ENCODE data around the gene WDFY2.
"Not testable (repeated sequence)": the region's sequence is repeated elsewhere in the genome, so short reads cannot be mapped to it uniquely, and the experiment has no call there.

WDFY2 gene

DNA sequence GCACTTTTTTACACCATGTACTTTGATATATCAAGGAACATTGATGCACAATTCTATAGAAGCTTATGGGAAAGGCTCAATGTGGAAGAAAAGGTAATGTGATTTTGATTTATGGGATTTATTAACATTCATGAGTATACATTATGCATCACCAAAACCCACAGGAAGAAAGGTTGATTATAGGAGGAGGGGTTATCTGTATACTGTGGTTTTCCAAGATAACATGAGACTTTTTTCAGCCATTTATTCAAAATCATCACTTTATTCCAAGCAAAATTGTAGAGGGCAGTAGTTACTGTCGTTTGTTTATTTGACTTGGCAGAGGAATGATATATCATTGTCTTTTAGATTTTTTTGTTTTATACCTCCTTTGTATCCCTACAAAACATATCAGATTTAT lies 54.9 kb downstream of the WDFY2 start:
- Histone ChIP-seq H3K4me3 (ENCODE audit: low read depth, low read length) (no peak overlapping the region), H3K36me3 (replicated peaks) (no peaks in the 10 kb centered on the region), H3K27me3 (replicated peaks) (no peaks in the 10 kb centered on the region), H3K27ac (no peak overlapping the region)
- TF ChIP-seq, protein P1, sequence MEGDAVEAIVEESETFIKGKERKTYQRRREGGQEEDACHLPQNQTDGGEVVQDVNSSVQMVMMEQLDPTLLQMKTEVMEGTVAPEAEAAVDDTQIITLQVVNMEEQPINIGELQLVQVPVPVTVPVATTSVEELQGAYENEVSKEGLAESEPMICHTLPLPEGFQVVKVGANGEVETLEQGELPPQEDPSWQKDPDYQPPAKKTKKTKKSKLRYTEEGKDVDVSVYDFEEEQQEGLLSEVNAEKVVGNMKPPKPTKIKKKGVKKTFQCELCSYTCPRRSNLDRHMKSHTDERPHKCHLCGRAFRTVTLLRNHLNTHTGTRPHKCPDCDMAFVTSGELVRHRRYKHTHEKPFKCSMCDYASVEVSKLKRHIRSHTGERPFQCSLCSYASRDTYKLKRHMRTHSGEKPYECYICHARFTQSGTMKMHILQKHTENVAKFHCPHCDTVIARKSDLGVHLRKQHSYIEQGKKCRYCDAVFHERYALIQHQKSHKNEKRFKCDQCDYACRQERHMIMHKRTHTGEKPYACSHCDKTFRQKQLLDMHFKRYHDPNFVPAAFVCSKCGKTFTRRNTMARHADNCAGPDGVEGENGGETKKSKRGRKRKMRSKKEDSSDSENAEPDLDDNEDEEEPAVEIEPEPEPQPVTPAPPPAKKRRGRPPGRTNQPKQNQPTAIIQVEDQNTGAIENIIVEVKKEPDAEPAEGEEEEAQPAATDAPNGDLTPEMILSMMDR (IDR thresholded peaks at IDR 0.05; ENCODE audit: low read depth, low read length, missing control alignments): no peak
- no peak for DNase-seq
- in situ Hi-C loops (cut with HindIII; ENCODE audit: low pct_ligation_motif_present, low sequenced_read_pairs): no loop called here

DNA sequence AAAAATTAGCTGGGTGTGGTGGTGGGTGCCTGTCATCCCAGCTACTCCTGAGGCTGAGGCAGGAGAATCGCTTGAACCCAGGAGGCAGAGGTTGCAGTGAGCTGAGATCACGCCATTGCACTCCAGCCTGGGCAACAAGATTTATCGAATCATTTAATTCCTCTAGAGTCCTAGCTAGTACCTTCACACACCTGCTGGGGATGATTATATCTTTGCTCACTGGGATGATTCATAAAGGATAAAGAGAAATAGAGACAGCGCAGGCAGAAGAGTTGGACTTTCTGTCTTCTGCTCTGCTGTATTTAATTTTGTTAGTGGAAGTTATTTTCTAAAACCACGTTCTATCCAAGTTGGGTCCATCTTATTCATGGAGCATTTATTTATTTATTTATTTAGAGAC lies 56.4 kb downstream of the WDFY2 start:
- in situ Hi-C loops (cut with HindIII; ENCODE audit: low pct_ligation_motif_present, low sequenced_read_pairs); H3K27me3 ChIP-seq (replicated peaks); H3K36me3 ChIP-seq (replicated peaks); DNase-seq; H3K4me3 ChIP-seq (ENCODE audit: low read depth, low read length); H3K27ac ChIP-seq: not testable (repeated sequence)

DNA sequence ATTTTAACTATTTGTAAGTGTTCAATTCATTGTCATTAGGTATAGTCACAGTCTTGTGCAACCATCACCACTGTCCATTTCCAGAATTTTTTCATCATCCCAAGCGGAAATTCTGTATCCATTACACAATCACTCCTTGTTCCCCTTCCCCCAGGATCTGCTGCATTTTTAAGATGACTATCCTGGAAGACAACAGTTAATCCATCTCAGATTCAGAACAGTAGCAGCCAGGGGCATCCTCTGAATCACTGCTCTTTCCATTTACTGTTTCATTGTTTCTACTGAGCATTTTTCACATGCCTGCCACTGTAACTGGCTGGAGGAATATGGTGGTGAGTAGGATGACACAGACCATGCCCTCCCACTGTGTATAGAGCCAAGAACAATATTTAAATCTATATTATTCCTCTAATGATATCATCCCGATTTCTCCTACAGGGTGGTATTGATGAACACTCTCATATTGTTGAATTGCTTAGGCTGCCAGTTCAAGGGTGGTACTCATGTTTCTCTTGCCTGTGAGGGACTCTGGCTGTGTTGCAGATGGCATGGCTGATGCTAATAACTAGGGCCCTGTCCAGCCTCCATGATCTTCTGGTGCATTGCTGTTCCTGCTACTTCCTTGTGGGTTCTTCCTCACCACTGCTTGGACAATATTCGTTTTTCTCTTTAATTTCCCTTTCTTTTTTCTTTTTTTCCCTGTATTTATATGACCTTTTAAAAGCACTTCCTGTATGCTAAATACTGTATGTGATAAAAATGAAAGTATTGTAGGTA lies 59.0 kb downstream of the WDFY2 start:
- Histone ChIP-seq H3K36me3 (replicated peaks) (no peaks in the 10 kb centered on the region), H3K4me3 (ENCODE audit: low read depth, low read length) (peak overlapping the region; percentile 13), H3K27ac (peak overlapping the region; percentile 88), H3K27me3 (replicated peaks) (no peaks in the 10 kb centered on the region)
- DNase-seq: peak; percentile 94
- TF ChIP-seq, protein P1 (IDR thresholded peaks at IDR 0.05; ENCODE audit: low read depth, low read length, missing control alignments): no peak
- in situ Hi-C loops (cut with HindIII; ENCODE audit: low pct_ligation_motif_present, low sequenced_read_pairs): no loop called here

DNA sequence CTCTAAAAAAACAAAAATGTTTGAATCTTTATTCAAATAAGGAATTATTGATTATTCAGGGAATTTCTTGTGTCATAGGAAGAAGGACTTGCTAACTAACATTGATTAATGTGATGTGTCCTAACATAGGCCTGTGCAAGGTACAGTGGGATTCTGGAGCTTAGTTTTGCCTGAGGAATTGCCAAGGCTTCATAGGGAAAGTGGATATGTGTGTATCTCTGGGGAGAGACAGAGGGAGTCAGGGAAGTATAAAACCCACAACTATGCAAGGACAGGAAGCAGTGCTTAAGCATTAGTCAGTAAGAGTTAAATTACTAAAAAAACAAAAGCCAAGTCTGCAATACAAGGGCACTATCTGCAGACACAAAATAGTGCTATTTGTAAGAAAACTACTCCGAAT lies 59.6 kb downstream of the WDFY2 start:
- H3K27me3 ChIP-seq (replicated peaks): no peaks in the 10 kb centered on the region
- no peaks in the 10 kb centered on the region for H3K36me3 ChIP-seq (replicated peaks)
- peak; percentile 87 for DNase-seq
- peak overlapping the region; percentile 88 for H3K27ac ChIP-seq
- in situ Hi-C loops (cut with HindIII; ENCODE audit: low pct_ligation_motif_present, low sequenced_read_pairs): no loop called here
- TF ChIP-seq, protein P1 (IDR thresholded peaks at IDR 0.05; ENCODE audit: low read depth, low read length, missing control alignments): no peak
- no peak overlapping the region for H3K4me3 ChIP-seq (ENCODE audit: low read depth, low read length)

DNA sequence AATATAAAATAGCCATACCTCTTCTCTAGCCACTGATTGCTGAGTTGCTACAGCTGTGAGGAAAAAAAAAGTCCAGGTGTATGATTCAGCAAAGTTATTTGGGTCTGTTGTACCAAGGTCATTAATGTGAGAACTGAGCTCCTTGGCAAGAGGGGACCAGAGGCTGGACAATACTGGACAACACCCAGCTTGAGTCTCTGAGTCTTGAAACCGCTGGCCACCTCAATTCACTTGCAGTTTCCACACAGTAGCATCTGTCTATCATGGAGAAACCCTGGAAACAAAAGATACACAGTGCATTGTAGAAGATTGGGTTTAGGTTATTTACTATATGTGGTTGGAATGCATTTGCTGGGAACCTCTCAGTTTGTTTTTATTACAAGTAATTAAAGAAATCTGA lies 60.4 kb downstream of the WDFY2 start:
- TF ChIP-seq, protein P1 (IDR thresholded peaks at IDR 0.05; ENCODE audit: low read depth, low read length, missing control alignments): no peak
- Histone ChIP-seq H3K4me3 (ENCODE audit: low read depth, low read length) (no peak overlapping the region), H3K27ac (peak overlapping the region; percentile 88), H3K36me3 (replicated peaks) (no peaks in the 10 kb centered on the region), H3K27me3 (replicated peaks) (no peaks in the 10 kb centered on the region)
- DNase-seq: peak; percentile 48
- in situ Hi-C loops (cut with HindIII; ENCODE audit: low pct_ligation_motif_present, low sequenced_read_pairs): no loop called here

DNA sequence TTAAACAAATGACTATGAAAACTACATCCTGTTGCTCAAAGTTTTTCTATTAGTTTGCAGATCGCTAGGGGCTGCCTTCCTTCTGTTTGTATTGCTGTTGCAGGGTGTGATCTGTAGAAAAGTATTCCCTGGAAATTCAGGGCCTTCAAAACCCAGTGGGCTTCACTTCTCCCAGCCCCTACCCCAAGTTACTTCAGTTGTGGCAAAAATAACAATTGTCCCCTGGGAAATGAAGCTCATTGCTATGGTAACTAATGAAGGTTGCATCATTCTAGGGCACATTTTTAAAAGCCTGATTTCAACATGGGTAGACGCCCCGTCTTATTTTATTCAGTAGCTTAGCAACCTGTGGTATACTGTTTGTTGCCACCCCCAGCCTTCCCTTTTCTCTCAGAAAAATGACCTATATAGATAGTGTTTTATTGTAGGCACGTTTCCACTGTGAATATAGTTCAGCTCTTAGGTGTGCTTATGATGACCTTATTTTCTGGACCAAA lies 60.9 kb downstream of the WDFY2 start:
- Histone ChIP-seq H3K4me3 (ENCODE audit: low read depth, low read length) (no peak overlapping the region), H3K36me3 (replicated peaks) (no peaks in the 10 kb centered on the region), H3K27me3 (replicated peaks) (no peaks in the 10 kb centered on the region), H3K27ac (peak overlapping the region; percentile 88)
- peak; percentile 87 for DNase-seq
- TF ChIP-seq, protein P1 (IDR thresholded peaks at IDR 0.05; ENCODE audit: low read depth, low read length, missing control alignments): peak; percentile 5
- in situ Hi-C loops (cut with HindIII; ENCODE audit: low pct_ligation_motif_present, low sequenced_read_pairs): no loop called here
